Gastrocnemius medialis (tissue), 4 donors: ENCODE data around the gene EPHB2. TPM values are rescaled to one million over a fixed set of nuclear protein-coding genes. Genes with fewer than 3 reads are reported as not detected.

ENCODE experiments used
- ATAC-seq, 2 donors: fragments of 150-250 bp; one replicate each; pipeline ENCODE4 v1.9.1; 2016
- DNase-seq, 2 donors: peaks; one replicate each; pipeline ENCODE4 v3.0.0-alpha.2; 2019
- H3K27ac ChIP-seq, 4 donors: fragments of 200-600 bp; sonication (generic); 1 replicate in 1 of 4; 2 replicates in 3 of 4; pipeline ENCODE4 v1.5.1; 2016 to 2018; ENCODE audit warnings: mild to moderate bottlenecking in 2 of 4, moderate library complexity in 1 of 4
- H3K27me3 ChIP-seq, 3 donors: fragments of 200-600 bp; sonication (generic) in 2 of 3; 1 replicate in 1 of 3; 2 replicates in 2 of 3; pipeline versions ENCODE4 v1.5.1 to v1.6.0; 2016 to 2019; ENCODE audit warnings: mild to moderate bottlenecking in 1 of 3, moderate library complexity in 1 of 3
- H3K36me3 ChIP-seq, 2 donors: fragments of 200-600 bp; sonication (generic) in 1 of 2; one replicate each; pipeline ENCODE4 v1.5.1; 2017 to 2018
- H3K4me1 ChIP-seq, 2 donors: fragments of 200-600 bp; sonication (generic) in 1 of 2; one replicate each; pipeline ENCODE4 v1.5.1; 2016 to 2017; ENCODE audit warnings: mild to moderate bottlenecking in 2 of 2
- H3K4me3 ChIP-seq, 4 donors: fragments of 200-600 bp; sonication (generic) in 3 of 4; 1 replicate in 1 of 4; 2 replicates in 3 of 4; pipeline ENCODE4 v1.5.1; 2016 to 2019; ENCODE audit warnings: mild to moderate bottlenecking in 2 of 4
- H3K9me3 ChIP-seq, 3 donors: fragments of 200-600 bp; sonication (generic) in 2 of 3; 1 replicate in 1 of 3; 2 replicates in 2 of 3; pipeline ENCODE4 v1.5.1; 2016 to 2019
- POLR2A ChIP-seq, 2 donors: fragments of 450-650 bp; IDR thresholded peaks; one replicate each; pipeline ENCODE4 v1.6.1; 2017; ENCODE audit warnings: antibody characterized with exemption in 2 of 2, mild to moderate bottlenecking in 2 of 2, moderate library complexity in 2 of 2
- in situ Hi-C, 4 donors: fragments of 200-750 bp; cut with MboI; loops; one replicate each; pipeline versions ENCODE4 v1.15.0 to v1.8.0; 2017; ENCODE audit warnings: low sequenced_read_pairs in 4 of 4
- intact Hi-C: fragments of 100-400 bp; cut with DNase I; formaldehyde crosslinking; loops from one replicate; pipeline ENCODE4 v1.15.1; 2023; ENCODE audit warnings: low total_unique reads
- total RNA-seq, 4 donors: library from RNA; depleted of rRNA; stranded (reverse); fragments of >200 nt; gene quantifications; one replicate each; pipeline versions ENCODE4 v1.1.0 to v1.2.3, GENCODE V29; 2016
- TF ChIP-seq, protein P1 (sequence below), 5 experiments: fragments of 450-650 bp in 3 of 5; fragments of 200-600 bp in 2 of 5; sonication (generic) in 2 of 5; IDR thresholded peaks in 4 of 5; conservative IDR thresholded peaks in 1 of 5; 1 replicate in 4 of 5; 2 replicates in 1 of 5; pipeline ENCODE4 v1.5.1; 2016 to 2019; ENCODE audit warnings: antibody characterized with exemption in 5 of 5, mild to moderate bottlenecking in 3 of 5, moderate library complexity in 3 of 5

Gene EPHB2
- total RNA-seq, 4 donors from 2014 or later: 0.07 to 0.58 (median 0.24) TPM; not detected in 1

DNA sequence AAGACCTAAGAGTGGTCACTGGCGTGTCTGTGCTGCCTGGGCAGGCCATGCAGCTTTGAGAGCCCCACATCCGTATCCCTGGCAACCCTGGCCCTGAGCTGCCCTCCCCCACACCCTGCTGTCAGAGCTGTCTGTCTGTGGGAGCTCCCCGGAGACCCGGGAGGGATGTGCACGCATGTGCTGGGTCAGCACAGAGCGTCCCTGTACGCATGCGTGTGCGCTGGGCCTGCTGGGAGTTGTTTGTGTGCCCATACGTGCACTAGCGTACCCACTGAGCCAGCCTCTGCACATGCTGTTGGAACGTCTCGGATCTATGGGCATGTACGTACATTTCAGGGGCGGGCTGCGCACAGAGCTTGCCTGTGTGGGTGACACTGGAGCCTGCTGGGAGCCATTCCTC is 89.3 kb downstream of the EPHB2 start:
- H3K27me3 ChIP-seq: no peaks in the 10 kb centered on the region
- H3K36me3 ChIP-seq: no peaks in the 10 kb centered on the region
- in situ Hi-C loops (no loop called here), intact Hi-C loops (no loop called here)
- no peak overlapping the region for H3K4me3 ChIP-seq
- DNase-seq (no peak), ATAC-seq (no peak)
- H3K4me1 ChIP-seq: no peaks in the 10 kb centered on the region
- TF ChIP-seq, protein P1, sequence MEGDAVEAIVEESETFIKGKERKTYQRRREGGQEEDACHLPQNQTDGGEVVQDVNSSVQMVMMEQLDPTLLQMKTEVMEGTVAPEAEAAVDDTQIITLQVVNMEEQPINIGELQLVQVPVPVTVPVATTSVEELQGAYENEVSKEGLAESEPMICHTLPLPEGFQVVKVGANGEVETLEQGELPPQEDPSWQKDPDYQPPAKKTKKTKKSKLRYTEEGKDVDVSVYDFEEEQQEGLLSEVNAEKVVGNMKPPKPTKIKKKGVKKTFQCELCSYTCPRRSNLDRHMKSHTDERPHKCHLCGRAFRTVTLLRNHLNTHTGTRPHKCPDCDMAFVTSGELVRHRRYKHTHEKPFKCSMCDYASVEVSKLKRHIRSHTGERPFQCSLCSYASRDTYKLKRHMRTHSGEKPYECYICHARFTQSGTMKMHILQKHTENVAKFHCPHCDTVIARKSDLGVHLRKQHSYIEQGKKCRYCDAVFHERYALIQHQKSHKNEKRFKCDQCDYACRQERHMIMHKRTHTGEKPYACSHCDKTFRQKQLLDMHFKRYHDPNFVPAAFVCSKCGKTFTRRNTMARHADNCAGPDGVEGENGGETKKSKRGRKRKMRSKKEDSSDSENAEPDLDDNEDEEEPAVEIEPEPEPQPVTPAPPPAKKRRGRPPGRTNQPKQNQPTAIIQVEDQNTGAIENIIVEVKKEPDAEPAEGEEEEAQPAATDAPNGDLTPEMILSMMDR (IDR thresholded peaks at IDR 0.05 in 4 of 5, conservative IDR thresholded peaks at IDR 0.05 in 1 of 5): no peak
- TF ChIP-seq POLR2A (IDR thresholded peaks at IDR 0.05): no peak
- H3K27ac ChIP-seq: no peak overlapping the region
- no peaks in the 10 kb centered on the region for H3K9me3 ChIP-seq

DNA sequence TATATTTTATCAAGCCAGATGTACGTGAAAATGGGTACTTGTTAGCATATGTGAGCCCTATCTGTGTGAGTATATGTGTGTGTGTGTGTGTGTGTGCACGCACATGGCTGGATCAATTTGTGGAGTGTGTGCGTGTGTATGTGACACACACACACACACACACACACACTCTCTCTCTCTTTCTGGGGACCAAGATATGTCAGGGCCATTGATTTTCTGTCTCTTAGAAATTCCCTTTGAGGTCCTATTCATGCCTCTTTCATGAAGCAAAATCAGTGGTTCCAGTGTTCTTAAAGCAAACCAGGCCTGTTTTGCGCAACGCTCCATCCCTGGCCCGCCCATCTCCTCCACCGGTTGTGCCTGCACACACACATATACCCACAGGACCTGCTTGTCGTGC is 90.0 kb downstream of the EPHB2 start:
- H3K27me3 ChIP-seq: no peaks in the 10 kb centered on the region
- no peaks in the 10 kb centered on the region for H3K36me3 ChIP-seq
- ATAC-seq: no peak
- intact Hi-C loops: no loop called here
- H3K4me3 ChIP-seq: no peak overlapping the region
- no peaks in the 10 kb centered on the region for H3K4me1 ChIP-seq
- in situ Hi-C loops: no loop called here
- H3K9me3 ChIP-seq: no peaks in the 10 kb centered on the region
- H3K27ac ChIP-seq: no peak overlapping the region
- TF ChIP-seq POLR2A (IDR thresholded peaks at IDR 0.05): no peak
- TF ChIP-seq, protein P1 (IDR thresholded peaks at IDR 0.05 in 4 of 5, conservative IDR thresholded peaks at IDR 0.05 in 1 of 5): no peak
- DNase-seq: no peak

DNA sequence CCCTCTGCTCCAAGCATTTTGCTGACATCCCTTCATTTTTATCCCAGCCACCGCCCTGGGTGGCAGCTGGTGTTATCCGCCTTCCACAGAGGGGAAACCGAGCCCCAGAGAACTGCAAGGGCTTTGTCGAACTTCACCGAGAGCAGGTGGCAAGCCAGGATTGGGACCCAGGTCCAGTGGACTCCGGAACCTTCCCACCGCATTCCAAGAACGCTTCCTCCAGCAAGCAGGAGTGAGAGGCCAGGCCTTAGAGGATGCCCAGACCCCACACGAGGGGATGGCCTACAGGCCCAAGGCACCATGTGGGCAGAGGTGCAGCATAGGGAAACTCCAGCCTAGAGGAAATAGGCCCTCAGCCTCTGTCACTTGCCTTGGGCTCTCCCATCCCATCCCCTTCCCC is 90.7 kb downstream of the EPHB2 start:
- DNase-seq: no peak
- in situ Hi-C loops: no loop called here
- intact Hi-C loops: no loop called here
- no peaks in the 10 kb centered on the region for H3K36me3 ChIP-seq
- no peaks in the 10 kb centered on the region for H3K27me3 ChIP-seq
- H3K9me3 ChIP-seq: no peaks in the 10 kb centered on the region
- no peak for ATAC-seq
- no peak overlapping the region for H3K4me3 ChIP-seq
- H3K27ac ChIP-seq: no peak overlapping the region
- no peak for TF ChIP-seq POLR2A (IDR thresholded peaks at IDR 0.05)
- TF ChIP-seq, protein P1 (IDR thresholded peaks at IDR 0.05 in 4 of 5, conservative IDR thresholded peaks at IDR 0.05 in 1 of 5): no peak
- H3K4me1 ChIP-seq: no peaks in the 10 kb centered on the region

DNA sequence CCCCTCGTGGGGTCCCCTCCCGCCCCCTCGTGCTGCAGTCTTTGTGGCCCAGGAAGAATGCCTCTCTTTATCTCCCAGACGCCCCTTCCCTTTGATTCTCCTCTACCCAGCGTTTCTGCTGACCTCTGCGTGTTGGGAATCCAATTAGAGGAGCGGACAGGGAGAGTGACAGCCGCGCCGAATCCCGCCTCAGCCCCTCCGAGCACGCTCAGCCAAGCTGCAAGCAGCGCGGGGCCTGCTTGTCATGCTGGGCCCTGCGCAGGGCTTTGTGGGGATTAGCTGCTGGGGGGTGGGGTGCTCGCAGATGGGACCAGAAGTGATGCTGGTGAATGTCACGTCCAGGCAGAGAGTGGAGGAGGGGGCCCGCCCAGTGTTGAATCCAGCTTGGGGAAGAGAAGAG is 91.1 kb downstream of the EPHB2 start:
- no peaks in the 10 kb centered on the region for H3K36me3 ChIP-seq

DNA sequence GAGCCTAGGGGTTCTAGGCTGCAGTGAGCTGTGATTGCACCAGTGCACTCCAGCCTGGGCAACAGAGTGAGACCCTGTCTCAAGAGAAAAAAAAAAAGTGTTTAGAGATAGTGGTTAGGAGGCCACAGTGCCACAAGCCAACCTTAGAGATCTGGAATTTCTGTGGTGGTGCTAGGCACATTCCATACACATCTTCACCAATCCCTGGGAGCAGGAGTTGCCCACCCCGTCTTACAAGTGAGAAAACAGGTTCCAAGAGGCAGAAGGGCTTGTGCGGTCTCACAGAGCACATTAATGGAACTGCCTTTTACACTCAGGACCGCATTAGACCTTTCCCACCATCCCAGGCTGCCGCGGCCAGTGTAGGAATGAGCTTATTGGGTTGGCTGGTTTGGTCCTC is 93.2 kb downstream of the EPHB2 start:
- Histone ChIP-seq H3K4me1 (no peaks in the 10 kb centered on the region), H3K36me3 (no peaks in the 10 kb centered on the region), H3K9me3 (no peaks in the 10 kb centered on the region), H3K27ac (no peak overlapping the region), H3K27me3 (no peaks in the 10 kb centered on the region), H3K4me3 (no peak overlapping the region)
- intact Hi-C loops (no loop called here), in situ Hi-C loops (no loop called here)
- no peak for TF ChIP-seq POLR2A (IDR thresholded peaks at IDR 0.05)
- TF ChIP-seq, protein P1 (IDR thresholded peaks at IDR 0.05 in 4 of 5, conservative IDR thresholded peaks at IDR 0.05 in 1 of 5): no peak
- DNase-seq: no peak
- ATAC-seq: no peak

More for the DNA sequence above, 91.1 kb downstream of the EPHB2 start:
- H3K4me3 ChIP-seq: no peak overlapping the region
- H3K9me3 ChIP-seq: no peaks in the 10 kb centered on the region
- in situ Hi-C loops (no loop called here), intact Hi-C loops (no loop called here)
- no peak overlapping the region for H3K27ac ChIP-seq
- ATAC-seq (no peak), DNase-seq (no peak)
- TF ChIP-seq, protein P1 (IDR thresholded peaks at IDR 0.05 in 4 of 5, conservative IDR thresholded peaks at IDR 0.05 in 1 of 5): no peak
- TF ChIP-seq POLR2A (IDR thresholded peaks at IDR 0.05): no peak
- H3K27me3 ChIP-seq: no peaks in the 10 kb centered on the region
- H3K4me1 ChIP-seq: no peaks in the 10 kb centered on the region
